Fibroblast of lung (primary cell): ENCODE data around the gene TMEM163. TPM values are rescaled to one million over a fixed set of nuclear protein-coding genes. Genes with fewer than 3 reads are reported as not detected.

Experiments
- DNase-seq, 2 donors: peaks; one replicate each; pipeline versions ENCODE4 v3.0.0 to v3.0.0-alpha.2; 2010; ENCODE audit warnings: low read depth in 2 of 2
- H2AFZ ChIP-seq: 2 replicates; pipeline ENCODE4 v1.5.1; 2012; ENCODE audit warnings: low read length, control low read depth, inconsistent platforms
- H3K27ac ChIP-seq: 2 replicates; pipeline ENCODE4 v1.5.1; 2011; ENCODE audit warnings: low read length, control low read depth; ENCODE audit not compliant: insufficient read depth
- H3K27me3 ChIP-seq: 2 replicates; pipeline ENCODE4 v1.5.1; 2011; ENCODE audit warnings: mild to moderate bottlenecking, low read length; ENCODE audit not compliant: control insufficient read depth, insufficient read depth
- H3K36me3 ChIP-seq: 2 replicates; pipeline ENCODE4 v1.5.1; 2011; ENCODE audit warnings: low read length; ENCODE audit not compliant: control insufficient read depth, insufficient read depth
- H3K4me1 ChIP-seq: 2 replicates; pipeline ENCODE4 v1.5.1; 2011; ENCODE audit warnings: low read length; ENCODE audit not compliant: control insufficient read depth, insufficient read depth; ENCODE audit errors: extremely low read depth
- H3K4me2 ChIP-seq: 2 replicates; pipeline ENCODE4 v1.5.1; 2011; ENCODE audit warnings: low read length, control low read depth; ENCODE audit not compliant: insufficient read depth; ENCODE audit errors: extremely low read depth
- H3K4me3 ChIP-seq, 4 experiments: fragments of 200-600 bp in 1 of 4; sonication (generic) in 1 of 4; replicated peaks in 1 of 4; 2 replicates each; pipeline ENCODE4 v1.5.1; 2011 to 2016; ENCODE audit warnings: low read length in 4 of 4, low read depth in 3 of 4, mild to moderate bottlenecking in 3 of 4, control low read depth in 2 of 4, inconsistent platforms in 1 of 4, mixed read lengths in 1 of 4; ENCODE audit not compliant: insufficient read depth in 1 of 4; ENCODE audit errors: control extremely low read depth in 1 of 4
- H3K79me2 ChIP-seq: 2 replicates; pipeline ENCODE4 v1.5.1; 2012; ENCODE audit warnings: mild to moderate bottlenecking, low read length, inconsistent platforms; ENCODE audit not compliant: control insufficient read depth, insufficient read depth
- H3K9ac ChIP-seq: 2 replicates; pipeline ENCODE4 v1.5.1; 2011; ENCODE audit warnings: mild to moderate bottlenecking, low read length, control low read depth; ENCODE audit not compliant: insufficient read depth
- H3K9me3 ChIP-seq: 2 replicates; pipeline ENCODE4 v1.5.1; 2012; ENCODE audit warnings: low read depth, low read length; ENCODE audit not compliant: control insufficient read depth, insufficient read depth
- H4K20me1 ChIP-seq: 2 replicates; pipeline ENCODE4 v1.5.1; 2011; ENCODE audit warnings: low read length; ENCODE audit not compliant: control insufficient read depth, insufficient read depth; ENCODE audit errors: extremely low read depth
- CTCF ChIP-seq, 2 donors: IDR thresholded peaks in 1 of 2; conservative IDR thresholded peaks in 1 of 2; 1 replicate in 1 of 2; 2 replicates in 1 of 2; pipeline ENCODE4 v1.5.1; 2011 to 2012; ENCODE audit warnings: low read length in 2 of 2, control low read depth in 1 of 2, inconsistent platforms in 1 of 2, low read depth in 1 of 2, mild to moderate bottlenecking in 1 of 2
- EZH2 ChIP-seq: IDR thresholded peaks from 2 replicates; pipeline ENCODE4 v1.5.1; 2012; ENCODE audit warnings: low read length, control low read depth, mild to moderate bottlenecking; ENCODE audit errors: missing control alignments
- polyA plus RNA-seq, 2 donors: library from polyadenylated mRNA; depleted of rRNA in 1 of 2; stranded (reverse) in 1 of 2; unstranded in 1 of 2; fragments of >200 nt; gene quantifications; 2 replicates each; pipeline ENCODE4 v1.2.1, GENCODE V29; 2011 to 2012; ENCODE audit warnings: missing spikeins in 1 of 2
- total RNA-seq: library from RNA; depleted of rRNA; stranded (reverse); fragments of >200 nt; gene quantifications from 2 replicates; pipeline ENCODE4 v1.2.1, GENCODE V29; 2014

Gene TMEM163
- total and polyA plus RNA-seq, 2 donors (not counting 1 experiment from before 2014, with no cell fraction given), result under 0.01 to 0.03 TPM

DNA sequence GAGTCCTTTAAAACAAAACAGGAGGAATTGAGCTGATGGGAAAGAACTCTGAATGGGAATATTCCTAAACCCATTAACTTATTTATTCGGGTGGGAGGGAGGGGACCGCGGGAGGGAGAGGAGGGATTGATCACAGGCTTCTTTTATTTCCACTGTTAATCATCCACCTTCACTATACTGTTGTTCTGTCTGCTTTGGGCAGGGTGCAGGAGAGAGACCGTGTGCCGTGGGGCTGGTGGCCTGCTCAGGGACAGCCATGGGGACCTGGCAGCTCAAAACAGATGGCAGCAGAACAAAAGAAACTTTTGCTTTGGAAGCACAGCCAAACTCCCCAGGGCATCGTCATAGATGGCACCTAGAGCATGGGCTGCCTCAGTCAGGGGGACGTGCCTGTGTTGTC, 269.6 kb downstream of the TMEM163 start:
- Histone ChIP-seq H3K9ac (no peak overlapping the region), H3K4me3 (no peak overlapping the region), H4K20me1 (no peaks in the 10 kb centered on the region), H3K4me1 (peaks cover 12% of the 10 kb centered on the region), H2AFZ (no peak overlapping the region), H3K36me3 (peaks cover 11% of the 10 kb centered on the region), H3K4me2 (no peak overlapping the region), H3K79me2 (no peaks in the 10 kb centered on the region), H3K9me3 (no peaks in the 10 kb centered on the region), H3K27me3 (no peaks in the 10 kb centered on the region), H3K27ac (no peak overlapping the region)
- TF ChIP-seq EZH2 (no peak), CTCF (conservative IDR thresholded peaks at IDR 0.05 in 1 of 2, IDR thresholded peaks at IDR 0.05 in 1 of 2; ENCODE audit: low read depth in 1 of 2, low read length in 2 of 2) (no peak)
- DNase-seq, result no peak

DNA sequence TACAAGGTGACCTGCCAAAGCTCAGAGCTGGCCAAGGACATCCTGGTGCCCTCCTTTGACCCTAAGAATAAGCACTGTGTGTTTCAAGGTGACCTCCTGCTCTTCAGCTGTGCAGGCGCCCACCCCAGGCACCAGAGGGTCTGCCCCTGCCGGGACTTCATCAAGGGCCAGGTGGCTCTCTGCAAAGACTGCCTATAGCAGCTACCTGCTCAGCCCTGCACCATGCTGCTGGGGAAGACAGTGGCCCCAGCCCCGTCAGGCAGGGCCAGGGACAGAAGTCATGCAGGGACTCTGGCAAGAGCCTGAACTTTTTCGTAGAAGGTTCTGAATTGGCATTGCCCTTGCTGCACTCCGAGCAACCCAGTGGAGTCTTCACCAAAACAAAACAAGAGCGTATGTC, 270.1 kb downstream of the TMEM163 start:
- no peak overlapping the region for H3K4me3 ChIP-seq
- H3K36me3 ChIP-seq, result peaks cover 11% of the 10 kb centered on the region
- H3K27ac ChIP-seq, result no peak overlapping the region
- no peaks in the 10 kb centered on the region for H3K79me2 ChIP-seq
- H3K4me2 ChIP-seq, result no peak overlapping the region
- no peak overlapping the region for H3K9ac ChIP-seq
- no peak for DNase-seq
- H3K9me3 ChIP-seq, result no peaks in the 10 kb centered on the region
- H3K4me1 ChIP-seq, result peaks cover 12% of the 10 kb centered on the region
- TF ChIP-seq EZH2 (no peak), CTCF (conservative IDR thresholded peaks at IDR 0.05 in 1 of 2, IDR thresholded peaks at IDR 0.05 in 1 of 2; ENCODE audit: low read depth in 1 of 2, low read length in 2 of 2) (no peak)
- H2AFZ ChIP-seq, result no peak overlapping the region
- H4K20me1 ChIP-seq, result no peaks in the 10 kb centered on the region
- no peaks in the 10 kb centered on the region for H3K27me3 ChIP-seq

- Histone ChIP-seq H3K4me1 (peaks cover 12% of the 10 kb centered on the region), H3K9me3 (no peaks in the 10 kb centered on the region), H2AFZ (no peak overlapping the region), H3K27me3 (no peaks in the 10 kb centered on the region), H3K4me3 (no peak overlapping the region), H3K36me3 (peaks cover 14% of the 10 kb centered on the region), H3K9ac (no peak overlapping the region), H3K79me2 (no peaks in the 10 kb centered on the region), H3K4me2 (no peak overlapping the region), H3K27ac (no peak overlapping the region), H4K20me1 (no peaks in the 10 kb centered on the region)
- TF ChIP-seq CTCF (conservative IDR thresholded peaks at IDR 0.05 in 1 of 2, IDR thresholded peaks at IDR 0.05 in 1 of 2; ENCODE audit: low read depth in 1 of 2, low read length in 2 of 2) (no peak), EZH2 (no peak)
- no peak for DNase-seq
Observed at GRCh38 chr2:134447669-134448068, 271.1 kb downstream of the TMEM163 start.
